Measurements from ENCODE around the gene FAU. TPM values are rescaled to one million over a fixed set of nuclear protein-coding genes. Genes with fewer than 3 reads are reported as not detected.

The FAU gene
- total and polyA plus RNA-seq, 2 of the 13 experiments (the other 11 are each of a cell fraction or from before 2014, with no cell fraction given), result 374 to 869 TPM

DNA sequence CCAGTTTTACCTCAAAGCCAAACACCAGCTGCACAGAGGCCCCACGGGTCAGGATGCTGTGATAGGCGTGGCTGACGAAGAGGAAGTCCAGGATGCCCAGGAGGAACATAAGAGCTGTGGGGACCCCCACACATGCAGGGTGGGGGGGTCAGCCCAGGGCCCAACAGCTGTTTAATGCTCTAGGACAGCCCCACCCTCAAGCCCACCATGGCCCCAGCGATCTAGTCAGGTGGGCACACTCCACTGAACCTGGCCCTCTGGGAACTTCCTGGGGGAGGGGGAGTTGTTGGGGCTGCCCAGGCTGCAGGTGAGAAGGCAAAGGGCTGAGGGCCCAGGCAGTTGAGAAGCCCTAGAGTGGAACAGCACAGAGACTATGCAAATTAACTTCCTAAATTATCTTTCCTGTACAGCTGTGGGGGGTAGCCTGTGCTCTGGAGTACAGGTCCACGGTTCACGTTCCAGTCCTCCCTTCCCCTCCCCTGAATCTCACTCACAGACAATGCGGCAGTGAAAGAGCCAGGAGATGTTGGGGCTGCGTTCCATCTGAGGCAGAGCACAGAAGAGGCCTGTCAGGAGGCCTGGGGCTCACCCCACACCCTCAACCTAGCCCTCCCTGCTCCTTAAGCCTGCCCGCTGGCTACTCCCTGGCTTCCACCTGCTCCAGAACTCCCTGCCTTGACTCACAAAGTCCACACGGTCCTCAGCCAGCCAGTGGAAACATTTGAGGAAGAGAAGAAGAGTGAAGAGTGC lies 10.5 kb upstream of the FAU start:
- Histone ChIP-seq H3K27ac (ENCODE audit: extremely low read length, insufficient read depth, low read length) (no peak overlapping the region), H3K27me3 (ENCODE audit: control insufficient read depth in 1 of 2, insufficient read depth in 2 of 2, low read length in 2 of 2) (no peaks in the 10 kb centered on the region; a peak in 1 of 5 replicates), H3K9ac (ENCODE audit: insufficient read depth, low read depth, low read length) (0 out of 2 replicates have a peak overlapping the region, but pooled peaks have one; percentile 7), H3K79me2 (ENCODE audit: insufficient read depth, low read length) (peaks cover 26% of the 10 kb centered on the region), H3K9me3 (ENCODE audit: low read length) (no peaks in the 10 kb centered on the region), H3K4me1 (ENCODE audit: insufficient read depth, low read length) (peaks cover 25% of the 10 kb centered on the region), H3K36me3 (replicated peaks in 1 of 2; ENCODE audit: control insufficient read depth in 1 of 2, insufficient read depth in 2 of 2, low read length in 2 of 2) (peaks cover 34 to 50% of the 10 kb centered on the region in 2 experiments), H2AFZ (ENCODE audit: low read length) (no peak overlapping the region), H3K4me3 (replicated peaks in 1 of 3; ENCODE audit: insufficient read depth in 1 of 3, low read depth in 2 of 3, low read length in 3 of 3) (peak overlapping the region; percentile 85 to 94 (median 92); a peak in 4 of 6 replicates), H3K4me2 (ENCODE audit: low read depth, low read length) (peak overlapping the region; percentile 92), H4K20me1 (ENCODE audit: insufficient read depth, low read length) (peaks cover 17% of the 10 kb centered on the region)
- in situ Hi-C loops (cut with HindIII; ENCODE audit: extremely low pct_ligation_motif_present, low pct_unique_long_range_greater_than_20kb) (no loop called here), intact Hi-C loops (cut with micrococcal nuclease; ENCODE audit: unreplicated experiment) (no loop called here)
- WGBS (ENCODE audit: low lambda C conversion rate), result 88% methylated on average over 4 of the region's 10 CpGs
- peak; percentile 44; the same call in 1 of the 2 replicates for TF ChIP-seq ZNF547 (CRISPR knock-in tag; IDR thresholded peaks at IDR 0.05)
- TF ChIP-seq RFXAP (CRISPR knock-in tag; IDR thresholded peaks at IDR 0.05; ENCODE audit: borderline replicate concordance), result no peak
- peak; percentile 24 for TF ChIP-seq AGO2 (optimal IDR thresholded peaks at IDR 0.05; ENCODE audit: low read depth, low read length)
- ChIA-PET POLR2A (interaction anchor here (0.8 to 5.1 kb wide), 9 partner anchors 10 to 49 kb away, joined by 3 to 105 read pairs (median 23); partner anchors contain the start of genes CAPN1, FAU, MRPL49 and TM7SF2), CTCF (ENCODE audit: low intra/inter-chr PET ratio, low total read pairs) (interaction anchor here (1.3 kb wide), 1 partner anchor 48 kb away, joined by 3 read pairs; no protein-coding TSS in a partner anchor)
- FAIRE-seq, result no peak
- no peak for ATAC-seq
- no peak for DNase-seq (ENCODE audit: low spot score)
- no TSS peak for BruUV-seq (replicated peaks)

DNA sequence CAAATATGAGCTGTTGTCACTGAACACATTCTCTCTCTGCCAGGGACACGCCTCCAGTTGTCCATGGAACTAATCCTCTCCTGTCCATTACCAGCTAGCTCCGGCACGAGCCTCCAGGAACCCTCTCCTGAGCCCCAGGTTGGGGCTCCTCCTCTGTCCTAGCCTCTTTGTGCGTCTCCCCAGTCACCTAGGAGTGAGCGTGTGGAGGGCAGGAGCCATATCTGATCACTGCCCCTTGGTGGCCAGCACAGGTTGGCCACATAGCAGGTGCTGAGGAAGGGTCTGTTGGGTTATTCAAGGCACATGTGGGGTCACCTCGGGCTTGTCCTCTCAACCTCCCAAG lies 9.9 kb upstream of the FAU start:
- ATAC-seq (no peak), FAIRE-seq (no peak), DNase-seq (ENCODE audit: low spot score) (no peak)
- in situ Hi-C loops (cut with HindIII; ENCODE audit: extremely low pct_ligation_motif_present, low pct_unique_long_range_greater_than_20kb), result no loop called here
- H3K4me1 ChIP-seq (ENCODE audit: insufficient read depth, low read length), result peaks cover 25% of the 10 kb centered on the region
- no peak overlapping the region for H3K27ac ChIP-seq (ENCODE audit: extremely low read length, insufficient read depth, low read length)
- H3K27me3 ChIP-seq (ENCODE audit: control insufficient read depth in 1 of 2, insufficient read depth in 2 of 2, low read length in 2 of 2), result no peaks in the 10 kb centered on the region; a peak in 1 of 5 replicates
- peaks cover 17% of the 10 kb centered on the region for H4K20me1 ChIP-seq (ENCODE audit: insufficient read depth, low read length)
- ChIA-PET POLR2A (interaction anchor here (0.8 to 2.7 kb wide), 4 partner anchors 10 to 50 kb away, joined by 3 to 20 read pairs (median 7); partner anchors contain the start of genes CAPN1, FAU and MRPL49), CTCF (ENCODE audit: low intra/inter-chr PET ratio, low total read pairs) (no interaction called here)
- H2AFZ ChIP-seq (ENCODE audit: low read length), result no peak overlapping the region
- intact Hi-C loops (cut with micrococcal nuclease; ENCODE audit: unreplicated experiment), result no loop called here
- peaks cover 34 to 54% of the 10 kb centered on the region in 2 experiments for H3K36me3 ChIP-seq (replicated peaks in 1 of 2; ENCODE audit: control insufficient read depth in 1 of 2, insufficient read depth in 2 of 2, low read length in 2 of 2)
- 99% methylated on average over 5 of the region's 6 CpGs for WGBS (ENCODE audit: low lambda C conversion rate)
- H3K9me3 ChIP-seq (ENCODE audit: low read length), result no peaks in the 10 kb centered on the region
- BruUV-seq (replicated peaks), result no TSS peak
- no peak overlapping the region for H3K4me3 ChIP-seq (replicated peaks in 1 of 3; ENCODE audit: insufficient read depth in 1 of 3, low read depth in 2 of 3, low read length in 3 of 3)
- peaks cover 26% of the 10 kb centered on the region for H3K79me2 ChIP-seq (ENCODE audit: insufficient read depth, low read length)
- no peak overlapping the region for H3K4me2 ChIP-seq (ENCODE audit: low read depth, low read length)
- H3K9ac ChIP-seq (ENCODE audit: insufficient read depth, low read depth, low read length), result no peak overlapping the region
- TF ChIP-seq WIZ (CRISPR knock-in tag; IDR thresholded peaks at IDR 0.05) (no peak), NFE2L2 (IDR thresholded peaks at IDR 0.05; ENCODE audit: low read length) (no peak), ZC3H4 (CRISPR knock-in tag; IDR thresholded peaks at IDR 0.05; ENCODE audit: borderline replicate concordance) (no peak), ESRRA (CRISPR knock-in tag; IDR thresholded peaks at IDR 0.05; ENCODE audit: low read depth) (no peak), HOXD1 (CRISPR knock-in tag; IDR thresholded peaks at IDR 0.05) (no peak), MXI1 (IDR thresholded peaks at IDR 0.05; ENCODE audit: borderline replicate concordance, low read depth, low read length) (no peak)
- TF ChIP-seq, protein P1, sequence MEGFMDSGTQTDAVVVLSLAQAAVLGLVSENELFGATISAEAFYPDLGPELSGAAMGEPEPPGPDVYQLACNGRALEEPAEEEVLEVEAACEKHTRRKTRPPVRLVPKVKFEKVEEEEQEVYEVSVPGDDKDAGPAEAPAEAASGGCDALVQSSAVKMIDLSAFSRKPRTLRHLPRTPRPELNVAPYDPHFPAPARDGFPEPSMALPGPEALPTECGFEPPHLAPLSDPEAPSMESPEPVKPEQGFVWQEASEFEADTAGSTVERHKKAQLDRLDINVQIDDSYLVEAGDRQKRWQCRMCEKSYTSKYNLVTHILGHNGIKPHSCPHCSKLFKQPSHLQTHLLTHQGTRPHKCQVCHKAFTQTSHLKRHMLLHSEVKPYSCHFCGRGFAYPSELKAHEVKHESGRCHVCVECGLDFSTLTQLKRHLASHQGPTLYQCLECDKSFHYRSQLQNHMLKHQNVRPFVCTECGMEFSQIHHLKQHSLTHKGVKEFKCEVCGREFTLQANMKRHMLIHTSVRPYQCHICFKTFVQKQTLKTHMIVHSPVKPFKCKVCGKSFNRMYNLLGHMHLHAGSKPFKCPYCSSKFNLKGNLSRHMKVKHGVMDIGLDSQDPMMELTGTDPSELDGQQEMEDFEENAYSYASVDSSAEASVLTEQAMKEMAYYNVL (CRISPR knock-in tag; IDR thresholded peaks at IDR 0.05; ENCODE audit: borderline replicate concordance), result no peak
- TF ChIP-seq, protein P2, sequence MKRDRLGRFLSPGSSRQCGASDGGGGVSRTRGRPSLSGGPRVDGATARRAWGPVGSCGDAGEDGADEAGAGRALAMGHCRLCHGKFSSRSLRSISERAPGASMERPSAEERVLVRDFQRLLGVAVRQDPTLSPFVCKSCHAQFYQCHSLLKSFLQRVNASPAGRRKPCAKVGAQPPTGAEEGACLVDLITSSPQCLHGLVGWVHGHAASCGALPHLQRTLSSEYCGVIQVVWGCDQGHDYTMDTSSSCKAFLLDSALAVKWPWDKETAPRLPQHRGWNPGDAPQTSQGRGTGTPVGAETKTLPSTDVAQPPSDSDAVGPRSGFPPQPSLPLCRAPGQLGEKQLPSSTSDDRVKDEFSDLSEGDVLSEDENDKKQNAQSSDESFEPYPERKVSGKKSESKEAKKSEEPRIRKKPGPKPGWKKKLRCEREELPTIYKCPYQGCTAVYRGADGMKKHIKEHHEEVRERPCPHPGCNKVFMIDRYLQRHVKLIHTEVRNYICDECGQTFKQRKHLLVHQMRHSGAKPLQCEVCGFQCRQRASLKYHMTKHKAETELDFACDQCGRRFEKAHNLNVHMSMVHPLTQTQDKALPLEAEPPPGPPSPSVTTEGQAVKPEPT (CRISPR knock-in tag; IDR thresholded peaks at IDR 0.05; ENCODE audit: low read depth), result no peak
- TF ChIP-seq, protein P3, sequence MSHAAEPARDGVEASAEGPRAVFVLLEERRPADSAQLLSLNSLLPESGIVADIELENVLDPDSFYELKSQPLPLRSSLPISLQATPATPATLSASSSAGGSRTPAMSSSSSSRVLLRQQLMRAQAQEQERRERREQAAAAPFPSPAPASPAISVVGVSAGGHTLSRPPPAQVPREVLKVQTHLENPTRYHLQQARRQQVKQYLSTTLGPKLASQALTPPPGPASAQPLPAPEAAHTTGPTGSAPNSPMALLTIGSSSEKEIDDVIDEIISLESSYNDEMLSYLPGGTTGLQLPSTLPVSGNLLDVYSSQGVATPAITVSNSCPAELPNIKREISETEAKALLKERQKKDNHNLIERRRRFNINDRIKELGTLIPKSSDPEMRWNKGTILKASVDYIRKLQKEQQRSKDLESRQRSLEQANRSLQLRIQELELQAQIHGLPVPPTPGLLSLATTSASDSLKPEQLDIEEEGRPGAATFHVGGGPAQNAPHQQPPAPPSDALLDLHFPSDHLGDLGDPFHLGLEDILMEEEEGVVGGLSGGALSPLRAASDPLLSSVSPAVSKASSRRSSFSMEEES (CRISPR knock-in tag; IDR thresholded peaks at IDR 0.05), result no peak

Measured in HepG2 (cell line).